ENCODE results near the gene MAP4K4. TPM values are rescaled to one million over a fixed set of nuclear protein-coding genes. Genes with fewer than 3 reads are reported as not detected.

MAP4K4 gene
- total RNA-seq, 1 experiment from 2014 or later: 133 TPM

GRCh38 chr2:101803128-101803527, 105.6 kb downstream of the MAP4K4 start:
- H3K36me3 ChIP-seq (ENCODE audit: low read depth, low read length): peaks cover 6% of the 10 kb centered on the region; the same call in 1 of the 2 replicates
- CTCF ChIA-PET: no interaction called here
- no peak overlapping the region for H2AFZ ChIP-seq (ENCODE audit: low read length)
- H3F3A ChIP-seq (ENCODE audit: low read length, unreplicated experiment): no peaks in the 10 kb centered on the region
- DNase-seq (peak; percentile 68), ATAC-seq (peak; percentile 46; the same call in 1 of the 2 replicates)
- POLR2A ChIA-PET (ENCODE audit: unreplicated experiment): no interaction called here
- BruUV-seq (replicated peaks): no TSS peak
- peaks cover 48% of the 10 kb centered on the region for H4K20me1 ChIP-seq (ENCODE audit: low read length)
- no peak overlapping the region for H3K9ac ChIP-seq (ENCODE audit: low read length)
- no peak overlapping the region for H3K4me3 ChIP-seq (ENCODE audit: low read length)
- no peaks in the 10 kb centered on the region for H3K27me3 ChIP-seq (ENCODE audit: low read length)
- intact Hi-C loops (cut with micrococcal nuclease): no loop called here
- peak overlapping the region; percentile 36 for H3K4me2 ChIP-seq (ENCODE audit: low read length)
- H3K9me2 ChIP-seq (replicated peaks; ENCODE audit: low read length): no peaks in the 10 kb centered on the region
- no peak overlapping the region for H3K27ac ChIP-seq (ENCODE audit: low read length)
- peaks cover 98% of the 10 kb centered on the region for H3K79me2 ChIP-seq (ENCODE audit: low read length)
- peaks cover 34% of the 10 kb centered on the region for H3K4me1 ChIP-seq (ENCODE audit: insufficient read depth, low read length)
- H3K9me3 ChIP-seq (ENCODE audit: low read length): no peaks in the 10 kb centered on the region
- TF ChIP-seq CTCF (conservative IDR thresholded peaks at IDR 0.05; ENCODE audit: low read depth, low read length) (no peak), EZH2 (IDR thresholded peaks at IDR 0.05; ENCODE audit: low read length, unreplicated experiment) (no peak), EZH2phosphoT487 (IDR thresholded peaks at IDR 0.05; ENCODE audit: borderline replicate concordance, low read length) (no peak)

- no peak overlapping the region for H3K27ac ChIP-seq (ENCODE audit: low read length)
- H4K20me1 ChIP-seq (ENCODE audit: low read length): peaks cover 39% of the 10 kb centered on the region
- no peak overlapping the region for H3K4me3 ChIP-seq (ENCODE audit: low read length)
- H3K4me2 ChIP-seq (ENCODE audit: low read length): peak overlapping the region; percentile 36
- ChIA-PET POLR2A (ENCODE audit: unreplicated experiment) (no interaction called here), CTCF (no interaction called here)
- TF ChIP-seq CTCF (conservative IDR thresholded peaks at IDR 0.05; ENCODE audit: low read depth, low read length) (no peak), EZH2phosphoT487 (IDR thresholded peaks at IDR 0.05; ENCODE audit: borderline replicate concordance, low read length) (no peak), EZH2 (IDR thresholded peaks at IDR 0.05; ENCODE audit: low read length, unreplicated experiment) (no peak)
- no peaks in the 10 kb centered on the region for H3K9me3 ChIP-seq (ENCODE audit: low read length)
- H3K27me3 ChIP-seq (ENCODE audit: low read length): no peaks in the 10 kb centered on the region
- no peak overlapping the region for H2AFZ ChIP-seq (ENCODE audit: low read length)
- H3K4me1 ChIP-seq (ENCODE audit: insufficient read depth, low read length): peaks cover 34% of the 10 kb centered on the region
- DNase-seq (no peak), ATAC-seq (no peak)
- H3F3A ChIP-seq (ENCODE audit: low read length, unreplicated experiment): no peaks in the 10 kb centered on the region
- H3K36me3 ChIP-seq (ENCODE audit: low read depth, low read length): peaks cover 7% of the 10 kb centered on the region; the same call in 1 of the 2 replicates
- intact Hi-C loops (cut with micrococcal nuclease): no loop called here
- H3K9ac ChIP-seq (ENCODE audit: low read length): no peak overlapping the region
- H3K79me2 ChIP-seq (ENCODE audit: low read length): peaks cover 96% of the 10 kb centered on the region
- no TSS peak for BruUV-seq (replicated peaks)
- H3K9me2 ChIP-seq (replicated peaks; ENCODE audit: low read length): no peaks in the 10 kb centered on the region
Measured at GRCh38 chr2:101803945-101804696, 106.6 kb downstream of the MAP4K4 start.

Data from PC-3 (cell line).